AG08395 (cell line): ENCODE results near the gene DROSHA.
"Not testable (repeated sequence)": the region's sequence is repeated elsewhere in the genome, so short reads cannot be mapped to it uniquely, and the experiment has no call there.

Source experiments
- DNase-seq: peaks from one replicate; pipeline ENCODE4 v3.0.0; 2012; ENCODE audit warnings: mixed read lengths, low spot score

Gene DROSHA

GRCh38 chr5:31415009-31415923 is 116.6 kb downstream of the DROSHA start:
- peak; percentile 18 for DNase-seq

GRCh38 chr5:31413030-31413812 is 118.7 kb downstream of the DROSHA start:
- DNase-seq = no peak

GRCh38 chr5:31412324-31412723 is 119.6 kb downstream of the DROSHA start:
- DNase-seq = peak; percentile 7

- DNase-seq = no peak
Observed at GRCh38 chr5:31410089-31410488, 121.8 kb downstream of the DROSHA start.

GRCh38 chr5:31408814-31409213 is 123.1 kb downstream of the DROSHA start:
- DNase-seq = peak; percentile 58

- no peak for DNase-seq
Observed at GRCh38 chr5:31407921-31408693, 123.8 kb downstream of the DROSHA start.

- DNase-seq = no peak
Observed at GRCh38 chr5:31404325-31404724, 127.6 kb downstream of the DROSHA start.

- no peak for DNase-seq
Observed at GRCh38 chr5:31401691-31402090, 130.2 kb downstream of the DROSHA start.

GRCh38 chr5:31397926-31398557 is 133.9 kb downstream of the DROSHA start:
- DNase-seq = no peak

GRCh38 chr5:31396611-31397295 is 135.1 kb downstream of the DROSHA start:
- no peak for DNase-seq

GRCh38 chr5:31395450-31396045 is 136.3 kb downstream of the DROSHA start:
- DNase-seq = not testable (repeated sequence)

- DNase-seq = no peak
Observed at GRCh38 chr5:31393126-31393525, 138.8 kb downstream of the DROSHA start.

- no peak for DNase-seq
Observed at GRCh38 chr5:31392061-31392460, 139.8 kb downstream of the DROSHA start.

- DNase-seq = no peak
Observed at GRCh38 chr5:31390256-31390655, 141.6 kb downstream of the DROSHA start.

GRCh38 chr5:31385774-31386537 is 145.9 kb downstream of the DROSHA start:
- DNase-seq = no peak

GRCh38 chr5:31383734-31384133 is 148.2 kb downstream of the DROSHA start:
- DNase-seq = no peak

GRCh38 chr5:31382051-31382878 is 149.6 kb downstream of the DROSHA start:
- no peak for DNase-seq

GRCh38 chr5:31381299-31381698 is 150.6 kb downstream of the DROSHA start:
- DNase-seq = no peak

GRCh38 chr5:31380049-31380448 is 151.8 kb downstream of the DROSHA start:
- no peak for DNase-seq
